H1 (cell line): Measurements from ENCODE around the gene SLC26A11. TPM values are rescaled to one million over a fixed set of nuclear protein-coding genes. Genes with fewer than 3 reads are reported as not detected.

Source experiments
- CTCF ChIA-PET: fragments of 300-600 bp; sonication (Branson Sonifier 250); formaldehyde crosslinking; loops from one replicate; lab custom pipeline; 2021; ENCODE audit not compliant: partially characterized antibody; lab: Charles Lee
- POLR2A ChIA-PET: fragments of 300-600 bp; sonication (Branson Sonifier 250); formaldehyde crosslinking; loops from one replicate; lab custom pipeline; 2021; ENCODE audit warnings: inconsistent platforms; ENCODE audit not compliant: partially characterized antibody; lab: Charles Lee
- DNase-seq, 2 experiments: peaks; one replicate each; pipeline versions ENCODE4 v3.0.0 to v3.0.0-alpha.2; 2010 to 2022; ENCODE audit warnings: low spot score in 2 of 2, low read depth in 1 of 2, mixed read lengths in 1 of 2
- FAIRE-seq: peaks from 2 replicates; lab custom pipeline; 2011; peaks lifted over from hg19 to GRCh38; lab: Jason Lieb, UNC
- H2AFZ ChIP-seq: 2 replicates; pipeline ENCODE4 v1.8.1; 2012; ENCODE audit warnings: low read length, inconsistent platforms
- H2AK5ac ChIP-seq: 2 replicates; pipeline ENCODE4 v1.6.1; 2013; ENCODE audit warnings: low read depth, low read length
- H2BK120ac ChIP-seq: replicated peaks from 2 replicates; pipeline ENCODE3; 2013; ENCODE audit warnings: low read depth, low read length, inconsistent platforms
- H2BK12ac ChIP-seq: 2 replicates; pipeline ENCODE4 v1.6.1; 2013; ENCODE audit warnings: low read depth, low read length
- H2BK15ac ChIP-seq: 2 replicates; pipeline ENCODE4 v1.6.1; 2013; ENCODE audit warnings: low read length
- H2BK20ac ChIP-seq: 2 replicates; pipeline ENCODE4 v1.6.1; 2013; ENCODE audit warnings: low read length
- H2BK5ac ChIP-seq: 2 replicates; pipeline ENCODE4 v1.6.1; 2013; ENCODE audit warnings: low read depth, low read length
- H3K14ac ChIP-seq: 2 replicates; pipeline ENCODE4 v1.6.1; 2013; ENCODE audit warnings: inconsistent platforms; ENCODE audit not compliant: insufficient read length
- H3K18ac ChIP-seq: 2 replicates; pipeline ENCODE4 v1.6.1; 2013; ENCODE audit warnings: low read length; ENCODE audit errors: extremely low read depth
- H3K23ac ChIP-seq: 2 replicates; pipeline ENCODE4 v1.6.1; 2013; ENCODE audit warnings: inconsistent platforms; ENCODE audit not compliant: insufficient read length
- H3K23me2 ChIP-seq: 2 replicates; pipeline ENCODE4 v1.6.1; 2013; ENCODE audit warnings: low read depth, low read length
- H3K27ac ChIP-seq: 2 replicates; pipeline ENCODE4 v1.6.1; 2011; ENCODE audit warnings: low read depth, low read length, inconsistent platforms
- H3K27me3 ChIP-seq, 4 experiments: replicated peaks in 1 of 4; 1 replicate in 1 of 4; 2 replicates in 3 of 4; pipeline versions ENCODE4 v1.6.1 to v1.8.1; 2011 to 2013; ENCODE audit warnings: low read length in 3 of 4, mild to moderate bottlenecking in 3 of 4, inconsistent platforms in 2 of 4, mixed read lengths in 2 of 4, moderate library complexity in 1 of 4; ENCODE audit not compliant: control insufficient read depth in 3 of 4, insufficient read depth in 3 of 4; ENCODE audit errors: extremely low read depth in 1 of 4
- H3K36me3 ChIP-seq, 4 experiments: 2 replicates each; pipeline versions ENCODE4 v1.6.1 to v1.8.1; 2011 to 2013; ENCODE audit warnings: mild to moderate bottlenecking in 4 of 4, low read length in 3 of 4, moderate library complexity in 2 of 4, control low read depth in 1 of 4, inconsistent platforms in 1 of 4; ENCODE audit not compliant: insufficient read depth in 4 of 4, control insufficient read depth in 2 of 4
- H3K4ac ChIP-seq: replicated peaks from 2 replicates; pipeline ENCODE3; 2013; ENCODE audit warnings: low read length, low read depth, mixed read lengths, inconsistent platforms; ENCODE audit not compliant: insufficient read length
- H3K4me1 ChIP-seq, 4 experiments: replicated peaks in 1 of 4; 1 replicate in 1 of 4; 2 replicates in 3 of 4; pipeline versions ENCODE4 v1.6.1 to v1.8.1; 2011 to 2013; ENCODE audit warnings: low read length in 3 of 4, inconsistent platforms in 2 of 4, mixed read lengths in 1 of 4; ENCODE audit not compliant: insufficient read depth in 4 of 4, control insufficient read depth in 3 of 4
- H3K4me2 ChIP-seq, 2 experiments: 2 replicates each; pipeline versions ENCODE4 v1.6.1 to v1.8.1; 2011 to 2013; ENCODE audit warnings: low read depth in 2 of 2, low read length in 2 of 2, control low read depth in 1 of 2, inconsistent platforms in 1 of 2, mild to moderate bottlenecking in 1 of 2; ENCODE audit not compliant: insufficient read depth in 1 of 2
- H3K4me3 ChIP-seq, 4 experiments: fragments of 200-600, 300-600 bp in 1 of 4; sonication (generic), shearing (Covaris generic), sonication (Bioruptor Twin) in 1 of 4; 2 replicates each; pipeline versions ENCODE4 v1.5.1 to v1.8.1; 2011 to 2016; ENCODE audit warnings: low read length in 4 of 4, low read depth in 3 of 4, control low read depth in 2 of 4, inconsistent platforms in 2 of 4, mild to moderate bottlenecking in 2 of 4, mixed read lengths in 1 of 4, moderate library complexity in 1 of 4; ENCODE audit not compliant: insufficient read depth in 2 of 4; ENCODE audit errors: extremely low read depth in 1 of 4
- H3K56ac ChIP-seq: replicated peaks from 2 replicates; pipeline ENCODE3; 2013; ENCODE audit warnings: low read depth, mild to moderate bottlenecking, mixed read lengths, low read length, inconsistent platforms; ENCODE audit not compliant: insufficient read length
- H3K79me1 ChIP-seq: 2 replicates; pipeline ENCODE4 v1.6.1; 2013; ENCODE audit warnings: low read depth, low read length, control low read depth
- H3K79me2 ChIP-seq, 2 experiments: 2 replicates each; pipeline versions ENCODE4 v1.6.1 to v1.8.1; 2012 to 2013; ENCODE audit warnings: low read length in 2 of 2, mild to moderate bottlenecking in 2 of 2, inconsistent platforms in 1 of 2; ENCODE audit not compliant: insufficient read depth in 2 of 2, control insufficient read depth in 1 of 2
- H3K9ac ChIP-seq, 4 experiments: replicated peaks in 1 of 4; 1 replicate in 1 of 4; 2 replicates in 3 of 4; pipeline versions ENCODE4 v1.6.1 to v1.8.1; 2011 to 2013; ENCODE audit warnings: low read depth in 3 of 4, low read length in 3 of 4, control low read depth in 2 of 4, mild to moderate bottlenecking in 2 of 4, moderate library complexity in 2 of 4, inconsistent platforms in 1 of 4; ENCODE audit errors: extremely low read depth in 1 of 4
- H3K9me3 ChIP-seq, 2 experiments: 2 replicates each; pipeline versions ENCODE4 v1.6.1 to v1.8.1; 2012 to 2013; ENCODE audit warnings: mild to moderate bottlenecking in 2 of 2, moderate library complexity in 2 of 2, control low read depth in 1 of 2, inconsistent platforms in 1 of 2, low read depth in 1 of 2, low read length in 1 of 2, mixed read lengths in 1 of 2; ENCODE audit not compliant: insufficient read depth in 2 of 2
- H4K20me1 ChIP-seq, 2 experiments: replicated peaks in 1 of 2; 2 replicates each; pipeline versions ENCODE3 to v1.8.1; 2011 to 2013; ENCODE audit warnings: inconsistent platforms in 2 of 2, low read length in 2 of 2, mild to moderate bottlenecking in 1 of 2; ENCODE audit not compliant: insufficient read depth in 2 of 2, control insufficient read depth in 1 of 2
- H4K5ac ChIP-seq: 2 replicates; pipeline ENCODE4 v1.6.1; 2013; ENCODE audit warnings: low read length, low read depth, mixed read lengths, inconsistent platforms; ENCODE audit not compliant: insufficient read length
- H4K8ac ChIP-seq: 2 replicates; pipeline ENCODE4 v1.8.0; 2013; ENCODE audit warnings: mild to moderate bottlenecking, moderate library complexity, low read length, inconsistent platforms; ENCODE audit not compliant: insufficient read depth; ENCODE audit errors: extremely low read depth
- H4K91ac ChIP-seq: replicated peaks from 2 replicates; pipeline ENCODE3; 2013; ENCODE audit warnings: low read length, mixed read lengths, inconsistent platforms; ENCODE audit not compliant: insufficient read length
- ATF2 ChIP-seq: IDR thresholded peaks from 2 replicates; pipeline ENCODE4 v1.6.1; 2012; ENCODE audit warnings: low read length, inconsistent platforms
- CBX5 ChIP-seq: fragments of 300-800, 300-1000 bp; sonication (generic); IDR thresholded peaks from 2 replicates; pipeline ENCODE4 v1.7.1; 2016; ENCODE audit warnings: antibody characterized with exemption, low read length, low read depth
- HDAC6 ChIP-seq: IDR thresholded peaks from one replicate; pipeline ENCODE4 v1.7.1; 2012; ENCODE audit warnings: low read depth, mild to moderate bottlenecking, inconsistent platforms, low read length, moderate library complexity
- KDM1A ChIP-seq: fragments of 200-600, 300-600 bp; sonication (generic); IDR thresholded peaks from 2 replicates; pipeline ENCODE4 v1.7.1; 2016; ENCODE audit warnings: mild to moderate bottlenecking, low read length, borderline replicate concordance
- RBBP5 ChIP-seq: IDR thresholded peaks from 2 replicates; pipeline ENCODE4 v1.7.1; 2012; ENCODE audit warnings: low read depth, mild to moderate bottlenecking, inconsistent platforms, low read length, moderate library complexity, borderline replicate concordance
- RNF2 ChIP-seq: fragments of 200-900, 300-1000 bp; sonication (generic); IDR thresholded peaks from 2 replicates; pipeline ENCODE4 v1.7.1; 2016; ENCODE audit warnings: borderline replicate concordance, low read depth, mild to moderate bottlenecking, antibody characterized with exemption, low read length; ENCODE audit not compliant: poor library complexity, severe bottlenecking; ENCODE audit errors: missing control alignments
- SIN3A ChIP-seq, 2 experiments: IDR thresholded peaks in 1 of 2; conservative IDR thresholded peaks in 1 of 2; 2 replicates each; pipeline ENCODE4 v1.6.1; 2011 to 2012; ENCODE audit warnings: low read length in 2 of 2, improper control_type of control experiment in 1 of 2, low read depth in 1 of 2, mild to moderate bottlenecking in 1 of 2
- TCF12 ChIP-seq: IDR thresholded peaks from 2 replicates; pipeline ENCODE4 v1.6.1; 2011; ENCODE audit warnings: low read depth, mild to moderate bottlenecking, low read length
- ZNF274 ChIP-seq: IDR thresholded peaks from 2 replicates; pipeline ENCODE4 v1.7.0; 2012; ENCODE audit warnings: low read length, borderline replicate concordance; ENCODE audit errors: extremely low read depth
- WGBS, 2 experiments: shearing (Covaris generic) in 1 of 2; methylation state at CpG; one replicate each; pipeline versions ENCODE4 v1.1.6 to v1.1.7; 2013 to 2015; ENCODE audit warnings: low lambda C conversion rate in 2 of 2, mixed read lengths in 2 of 2, inconsistent platforms in 1 of 2, low coverage in 1 of 2, missing lambda C conversion rate in 1 of 2; ENCODE audit not compliant: insufficient replicate concordance in 2 of 2, insufficient coverage in 1 of 2, insufficient read length in 1 of 2; ENCODE audit errors: extremely low coverage in 1 of 2, missing lambda C conversion rate in 1 of 2; 5-methylcytosine and 5-hydroxymethylcytosine counted together
- polyA plus RNA-seq, 7 experiments: library from polyadenylated mRNA; depleted of rRNA in 3 of 7; stranded (reverse) in 5 of 7; unstranded in 2 of 7; fragments of >200 nt in 5 of 7; fragments of 200-250 nt in 2 of 7; gene quantifications; 1 replicate in 5 of 7; 2 replicates in 1 of 7; 4 replicates in 1 of 7; pipeline versions ENCODE4 v1.2.1 to v1.2.3, GENCODE V29; 2011 to 2013; ENCODE audit warnings: missing spikeins in 2 of 7, mixed read lengths in 2 of 7
- total RNA-seq: library from RNA; stranded (reverse); fragmentation: NEBNext Ultra II Directional; extraction: Animal tissue kit (Norgen Biotek cat#: 25700); gene quantifications from 2 replicates; pipeline ENCODE4 v1.2.1, GENCODE V29; 2021

The SLC26A11 gene
- total and polyA plus RNA-seq, 2 of the 8 experiments (the other 6 are each of a cell fraction or from before 2014, with no cell fraction given), result 15.5 to 25.9 TPM

- no peak overlapping the region for H2BK15ac ChIP-seq
- H2BK12ac ChIP-seq, result no peak overlapping the region
- no peaks in the 10 kb centered on the region for H3K23me2 ChIP-seq
- H3K9ac ChIP-seq, result no peak overlapping the region
- no peak overlapping the region for H2BK20ac ChIP-seq
- H4K20me1 ChIP-seq, result peaks cover 0 to 2% of the 10 kb centered on the region in 2 experiments
- H3K4ac ChIP-seq, result no peak overlapping the region
- no peak overlapping the region for H3K4me2 ChIP-seq
- no peak overlapping the region for H3K23ac ChIP-seq
- H3K9me3 ChIP-seq, result 0 out of 4 replicates have a peak, but pooled peaks cover 0 to 2% of the 10 kb centered on the region in 2 experiments
- H3K14ac ChIP-seq, result no peak overlapping the region
- H3K79me1 ChIP-seq, result 0 out of 2 replicates have a peak, but pooled peaks cover 2% of the 10 kb centered on the region
- no peak overlapping the region for H2AK5ac ChIP-seq
- CTCF ChIA-PET, result interaction anchor here (1.0 to 4.6 kb wide), 4 partner anchors 11 to 47 kb away, joined by 4 to 20 read pairs (median 10); no protein-coding TSS in a partner anchor
- no peaks in the 10 kb centered on the region for H3K27me3 ChIP-seq
- H4K5ac ChIP-seq, result no peak overlapping the region
- peaks cover 0 to 6% (median 3%) of the 10 kb centered on the region in 4 experiments; a peak in 3 of 8 replicates for H3K36me3 ChIP-seq
- no peak for FAIRE-seq
- TF ChIP-seq RNF2, result no peak
- TF ChIP-seq TCF12, result no peak
- no peak for TF ChIP-seq ATF2
- TF ChIP-seq SIN3A (conservative IDR thresholded peaks at IDR 0.05 in 1 of 2, IDR thresholded peaks at IDR 0.05 in 1 of 2; ENCODE audit: low read depth in 1 of 2, low read length in 2 of 2), result no peak
- TF ChIP-seq ZNF274, result no peak
- no peak for TF ChIP-seq KDM1A
- TF ChIP-seq HDAC6, result no peak
- no peak for TF ChIP-seq CBX5
- TF ChIP-seq RBBP5, result no peak
- H3K56ac ChIP-seq, result no peak overlapping the region
- no peak overlapping the region for H2BK5ac ChIP-seq
- WGBS, 2 experiments, result 85% methylated on average over 17 of the region's 17 CpGs; no CpG with 5 or more reads in 1 of the 2 experiments
- DNase-seq, result no peak
- H2BK120ac ChIP-seq, result no peak overlapping the region
- H3K79me2 ChIP-seq, result no peaks in the 10 kb centered on the region
- H3K4me3 ChIP-seq, result no peak overlapping the region
- POLR2A ChIA-PET, result interaction anchor here (0.9 to 2.3 kb wide), 4 partner anchors 8 to 33 kb away, joined by 3 to 7 read pairs (median 5); no protein-coding TSS in a partner anchor
- H4K91ac ChIP-seq, result no peak overlapping the region
- no peak overlapping the region for H3K18ac ChIP-seq
- no peak overlapping the region for H2AFZ ChIP-seq
- no peak overlapping the region for H3K27ac ChIP-seq
- H3K4me1 ChIP-seq, result no peaks in the 10 kb centered on the region
- no peak overlapping the region for H4K8ac ChIP-seq
These were observed 16.7 kb downstream of the SLC26A11 start for GRCh38 chr17:80236911-80237310.
